ENCODE data around the gene CROCC2. TPM values are rescaled to one million over a fixed set of nuclear protein-coding genes. Genes with fewer than 3 reads are reported as not detected.

The CROCC2 gene
- total and polyA plus RNA-seq, 2 of the 13 experiments (the other 11 are each of a cell fraction or from before 2014, with no cell fraction given) = not detected

DNA sequence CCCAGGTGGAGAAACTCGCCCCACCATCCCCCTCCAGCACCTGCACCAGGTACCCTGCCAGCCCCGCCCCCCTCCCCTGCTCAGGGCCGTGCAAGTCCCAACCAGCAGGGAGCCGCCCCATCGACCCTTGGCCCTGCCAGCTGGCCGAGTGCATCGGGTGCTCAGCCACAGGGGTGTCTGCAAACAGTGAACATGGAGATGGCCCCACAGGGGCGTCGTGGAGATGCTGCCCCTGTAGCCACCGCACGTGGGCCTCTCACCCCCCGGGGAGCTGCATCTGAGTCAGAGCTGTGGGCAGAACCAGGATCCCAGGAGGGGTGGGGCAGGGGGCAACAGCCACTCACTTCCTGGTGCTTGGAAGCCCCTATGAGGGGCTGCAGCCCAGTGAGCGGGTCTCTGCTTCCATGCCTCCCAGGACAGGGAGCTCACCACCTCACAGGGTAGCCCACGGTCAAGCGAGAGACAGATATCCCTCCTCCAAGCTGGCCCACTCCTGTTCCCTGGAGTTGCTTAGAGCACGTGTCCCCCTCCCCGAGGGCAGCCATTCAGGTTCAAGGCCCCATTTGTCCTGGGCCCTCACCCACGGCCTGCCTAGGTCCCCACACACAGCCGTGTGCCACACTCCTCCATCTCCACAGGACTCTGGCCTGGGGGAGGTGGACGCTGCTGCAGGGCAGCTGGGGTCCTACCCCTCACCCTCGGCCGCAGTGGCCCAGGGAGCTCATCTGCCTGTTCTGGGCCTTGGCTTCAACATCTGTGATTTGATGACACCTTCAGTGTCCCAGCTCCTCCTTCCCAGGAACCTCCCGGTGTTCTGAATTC lies 9.1 kb upstream of the CROCC2 start (continued):
- TF ChIP-seq, protein P1, sequence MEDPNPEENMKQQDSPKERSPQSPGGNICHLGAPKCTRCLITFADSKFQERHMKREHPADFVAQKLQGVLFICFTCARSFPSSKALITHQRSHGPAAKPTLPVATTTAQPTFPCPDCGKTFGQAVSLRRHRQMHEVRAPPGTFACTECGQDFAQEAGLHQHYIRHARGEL (CRISPR knock-in tag; IDR thresholded peaks at IDR 0.05) = no peak
- TF ChIP-seq ZNF615 (CRISPR knock-in tag; IDR thresholded peaks at IDR 0.05; ENCODE audit: borderline replicate concordance) (no peak), SOX6 (IDR thresholded peaks at IDR 0.05) (no peak), SOX6 (CRISPR knock-in tag; IDR thresholded peaks at IDR 0.05) (peak; percentile 42), ZNF354B (CRISPR knock-in tag; IDR thresholded peaks at IDR 0.05) (no peak), TOE1 (CRISPR knock-in tag; IDR thresholded peaks at IDR 0.05) (no peak), SP1 (IDR thresholded peaks at IDR 0.05) (no peak), SP1 (CRISPR knock-in tag; IDR thresholded peaks at IDR 0.05) (no peak), NFATC3 (CRISPR knock-in tag; IDR thresholded peaks at IDR 0.05) (no peak)
- TF ChIP-seq, protein P2, sequence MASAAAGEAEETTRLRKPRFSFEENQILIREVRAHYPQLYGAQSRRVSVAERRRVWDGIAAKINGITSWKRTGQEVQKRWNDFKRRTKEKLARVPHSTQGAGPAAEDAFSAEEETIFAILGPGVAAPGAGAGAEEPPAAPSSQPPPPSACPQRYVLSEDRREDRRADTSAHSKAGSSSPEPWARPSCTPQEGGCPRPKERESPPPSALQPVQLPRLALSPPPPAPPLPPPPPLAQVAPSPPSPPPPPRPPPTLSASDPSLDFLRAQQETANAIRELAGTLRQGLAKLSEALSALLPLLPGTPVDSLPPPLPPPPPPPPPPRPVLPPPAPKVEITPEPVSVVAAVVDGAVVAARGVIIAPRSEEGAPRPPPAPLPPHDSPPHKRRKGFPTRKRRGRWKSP (CRISPR knock-in tag; IDR thresholded peaks at IDR 0.05) = no peak
- TF ChIP-seq, protein P3, sequence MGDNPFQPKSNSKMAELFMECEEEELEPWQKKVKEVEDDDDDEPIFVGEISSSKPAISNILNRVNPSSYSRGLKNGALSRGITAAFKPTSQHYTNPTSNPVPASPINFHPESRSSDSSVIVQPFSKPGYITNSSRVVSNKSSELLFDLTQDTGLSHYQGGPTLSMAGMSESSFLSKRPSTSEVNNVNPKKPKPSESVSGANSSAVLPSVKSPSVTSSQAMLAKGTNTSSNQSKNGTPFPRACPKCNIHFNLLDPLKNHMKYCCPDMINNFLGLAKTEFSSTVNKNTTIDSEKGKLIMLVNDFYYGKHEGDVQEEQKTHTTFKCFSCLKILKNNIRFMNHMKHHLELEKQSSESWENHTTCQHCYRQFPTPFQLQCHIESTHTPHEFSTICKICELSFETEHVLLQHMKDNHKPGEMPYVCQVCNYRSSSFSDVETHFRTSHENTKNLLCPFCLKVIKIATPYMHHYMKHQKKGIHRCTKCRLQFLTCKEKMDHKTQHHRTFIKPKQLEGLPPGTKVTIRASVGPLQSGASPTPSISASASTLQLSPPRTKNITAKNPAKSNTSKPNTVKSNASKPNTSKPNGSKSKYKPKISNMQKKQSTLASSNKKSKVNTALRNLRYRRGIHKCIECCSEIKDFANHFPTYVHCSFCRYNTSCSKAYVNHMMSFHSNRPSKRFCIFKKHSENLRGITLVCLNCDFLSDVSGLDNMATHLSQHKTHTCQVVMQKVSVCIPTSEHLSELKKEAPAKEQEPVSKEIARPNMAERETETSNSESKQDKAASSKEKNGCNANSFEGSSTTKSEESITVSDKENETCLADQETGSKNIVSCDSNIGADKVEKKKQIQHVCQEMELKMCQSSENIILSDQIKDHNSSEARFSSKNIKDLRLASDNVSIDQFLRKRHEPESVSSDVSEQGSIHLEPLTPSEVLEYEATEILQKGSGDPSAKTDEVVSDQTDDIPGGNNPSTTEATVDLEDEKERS (CRISPR knock-in tag; IDR thresholded peaks at IDR 0.05) = no peak; the same call in 1 of the 2 replicates
- TF ChIP-seq, protein P4, sequence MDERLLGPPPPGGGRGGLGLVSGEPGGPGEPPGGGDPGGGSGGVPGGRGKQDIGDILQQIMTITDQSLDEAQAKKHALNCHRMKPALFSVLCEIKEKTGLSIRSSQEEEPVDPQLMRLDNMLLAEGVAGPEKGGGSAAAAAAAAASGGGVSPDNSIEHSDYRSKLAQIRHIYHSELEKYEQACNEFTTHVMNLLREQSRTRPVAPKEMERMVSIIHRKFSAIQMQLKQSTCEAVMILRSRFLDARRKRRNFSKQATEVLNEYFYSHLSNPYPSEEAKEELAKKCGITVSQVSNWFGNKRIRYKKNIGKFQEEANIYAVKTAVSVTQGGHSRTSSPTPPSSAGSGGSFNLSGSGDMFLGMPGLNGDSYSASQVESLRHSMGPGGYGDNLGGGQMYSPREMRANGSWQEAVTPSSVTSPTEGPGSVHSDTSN (CRISPR knock-in tag; IDR thresholded peaks at IDR 0.05) = no peak
- TF ChIP-seq, protein P5, sequence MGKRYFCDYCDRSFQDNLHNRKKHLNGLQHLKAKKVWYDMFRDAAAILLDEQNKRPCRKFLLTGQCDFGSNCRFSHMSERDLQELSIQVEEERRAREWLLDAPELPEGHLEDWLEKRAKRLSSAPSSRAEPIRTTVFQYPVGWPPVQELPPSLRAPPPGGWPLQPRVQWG (CRISPR knock-in tag; IDR thresholded peaks at IDR 0.05; ENCODE audit: borderline replicate concordance, low read depth) = no peak
- TF ChIP-seq, protein P6, sequence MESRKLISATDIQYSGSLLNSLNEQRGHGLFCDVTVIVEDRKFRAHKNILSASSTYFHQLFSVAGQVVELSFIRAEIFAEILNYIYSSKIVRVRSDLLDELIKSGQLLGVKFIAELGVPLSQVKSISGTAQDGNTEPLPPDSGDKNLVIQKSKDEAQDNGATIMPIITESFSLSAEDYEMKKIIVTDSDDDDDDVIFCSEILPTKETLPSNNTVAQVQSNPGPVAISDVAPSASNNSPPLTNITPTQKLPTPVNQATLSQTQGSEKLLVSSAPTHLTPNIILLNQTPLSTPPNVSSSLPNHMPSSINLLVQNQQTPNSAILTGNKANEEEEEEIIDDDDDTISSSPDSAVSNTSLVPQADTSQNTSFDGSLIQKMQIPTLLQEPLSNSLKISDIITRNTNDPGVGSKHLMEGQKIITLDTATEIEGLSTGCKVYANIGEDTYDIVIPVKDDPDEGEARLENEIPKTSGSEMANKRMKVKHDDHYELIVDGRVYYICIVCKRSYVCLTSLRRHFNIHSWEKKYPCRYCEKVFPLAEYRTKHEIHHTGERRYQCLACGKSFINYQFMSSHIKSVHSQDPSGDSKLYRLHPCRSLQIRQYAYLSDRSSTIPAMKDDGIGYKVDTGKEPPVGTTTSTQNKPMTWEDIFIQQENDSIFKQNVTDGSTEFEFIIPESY (CRISPR knock-in tag; IDR thresholded peaks at IDR 0.05) = no peak

Data from HepG2 (cell line).